Effector memory CD8-positive, alpha-beta T cell (primary cell): ENCODE results near the gene SSNA1.

ENCODE experiments used
- ATAC-seq: fragments of 150-1000 bp; cut with Tn5 transposase; replicated peaks from 2 replicates; pipeline ENCODE4 v1.10.0; 2021; ENCODE audit warnings: mild to moderate bottlenecking, moderate library complexity
- DNase-seq, 3 experiments: peaks; one replicate each; pipeline ENCODE4 v3.0.0; 2021
- H3K27ac Mint-ChIP-seq, 2 donors: one replicate each; pipeline ENCODE4 v1.8.0; 2022; ENCODE audit warnings: mild to moderate bottlenecking in 2 of 2, mixed read lengths in 2 of 2, moderate library complexity in 2 of 2
- H3K27me3 Mint-ChIP-seq, 2 donors: one replicate each; pipeline ENCODE4 v1.8.0; 2022; ENCODE audit warnings: mixed read lengths in 2 of 2
- H3K36me3 Mint-ChIP-seq: one replicate; pipeline ENCODE4 v1.8.0; 2022; ENCODE audit warnings: mild to moderate bottlenecking, moderate library complexity, mixed read lengths; ENCODE audit not compliant: insufficient read depth
- H3K4me1 Mint-ChIP-seq, 2 donors: one replicate each; pipeline ENCODE4 v1.8.0; 2022; ENCODE audit warnings: low read depth in 2 of 2, mixed read lengths in 2 of 2
- H3K4me3 Mint-ChIP-seq, 2 donors: one replicate each; pipeline ENCODE4 v1.8.0; 2022; ENCODE audit warnings: mild to moderate bottlenecking in 2 of 2, mixed read lengths in 2 of 2, moderate library complexity in 2 of 2
- H3K9me3 Mint-ChIP-seq, 2 donors: one replicate each; pipeline ENCODE4 v1.8.0; 2022; ENCODE audit warnings: mixed read lengths in 2 of 2

SSNA1 gene

DNA sequence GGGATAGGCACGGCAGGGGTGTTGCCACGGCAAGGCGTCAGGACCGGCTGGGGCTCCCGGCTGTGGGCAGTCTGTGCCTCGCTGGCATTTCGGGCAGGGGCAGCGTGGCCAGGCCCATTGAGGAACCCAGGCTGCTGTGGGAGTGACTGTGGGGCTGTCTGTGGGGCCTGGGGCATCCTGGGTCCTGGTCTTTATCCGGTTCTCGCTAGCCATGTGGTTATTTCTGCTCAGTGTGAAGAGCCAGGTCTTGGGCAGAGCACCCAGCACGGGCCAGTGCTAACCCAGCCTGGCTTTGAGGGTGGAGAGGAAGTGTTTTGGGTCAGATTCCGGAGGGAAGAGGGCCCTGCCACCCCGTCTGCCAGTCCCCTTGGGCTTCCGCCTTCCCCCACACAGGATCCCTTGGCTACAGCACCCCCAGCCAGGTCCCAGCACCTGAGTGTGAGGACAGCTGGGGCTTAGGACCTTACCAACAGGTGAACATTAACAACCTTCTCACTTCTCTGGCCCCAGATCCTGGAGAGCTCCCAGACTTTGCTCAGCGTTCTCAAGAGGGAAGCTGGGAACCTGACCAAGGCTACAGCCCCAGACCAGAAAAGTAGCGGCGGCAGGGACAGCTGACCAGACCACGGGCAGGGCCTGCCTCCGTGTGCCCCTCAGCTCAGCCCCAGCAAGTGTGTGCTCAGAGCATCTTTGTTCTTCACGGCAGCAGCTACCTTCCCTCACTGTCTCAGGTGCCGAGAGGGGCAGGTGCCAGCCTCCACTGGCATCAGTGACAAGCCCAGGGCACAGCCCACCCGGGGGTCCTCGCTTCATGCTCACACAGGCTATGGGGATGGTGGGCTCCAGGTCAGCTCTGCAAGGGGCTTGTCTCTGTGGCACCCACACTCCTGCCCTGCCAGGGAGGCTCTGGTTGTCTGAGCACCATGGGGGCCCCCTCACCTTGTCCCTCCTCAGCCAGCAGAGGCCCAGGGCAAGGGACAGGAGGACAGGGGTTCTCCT is 1.1 kb downstream of the SSNA1 start:
- ATAC-seq (no peak), DNase-seq (no peak)
- H3K4me1 Mint-ChIP-seq = peaks cover 30 to 33% of the 10 kb centered on the region in 2 donors
- H3K9me3 Mint-ChIP-seq = no peaks in the 10 kb centered on the region
- H3K27me3 Mint-ChIP-seq = no peaks in the 10 kb centered on the region
- H3K4me3 Mint-ChIP-seq = peak overlapping the region; percentile 91 to 92
- H3K27ac Mint-ChIP-seq = peak overlapping the region; percentile 82 to 95
- H3K36me3 Mint-ChIP-seq = peaks cover 37% of the 10 kb centered on the region

DNA sequence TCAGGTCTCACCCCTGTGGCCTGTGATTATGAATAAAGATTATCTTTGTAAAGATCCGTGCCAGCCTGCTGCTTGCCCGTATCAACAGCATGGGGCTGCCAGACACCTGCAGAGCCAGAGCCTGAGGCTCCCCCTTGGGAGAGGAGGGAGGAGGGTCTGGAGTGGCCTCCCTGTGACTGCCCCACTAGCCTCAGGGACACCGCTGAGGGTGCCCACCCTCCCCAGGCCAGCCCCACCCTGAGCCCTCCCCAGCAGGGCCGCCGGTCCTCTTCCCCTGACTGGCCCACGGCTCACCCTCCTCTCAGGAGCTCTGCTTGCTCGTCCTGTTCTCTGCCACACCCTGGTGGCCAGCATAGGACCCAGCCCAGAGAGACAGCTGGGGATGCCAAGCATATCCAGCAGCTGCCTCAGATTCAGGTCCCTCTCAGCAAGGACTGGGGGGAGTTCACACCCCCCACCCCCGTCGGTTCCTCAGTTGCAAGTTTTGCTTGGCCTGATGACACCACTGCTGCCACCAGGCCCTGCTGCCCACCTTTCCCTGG is 1.9 kb downstream of the SSNA1 start:
- peaks cover 34% of the 10 kb centered on the region for H3K36me3 Mint-ChIP-seq
- peak overlapping the region; percentile 91 to 92 for H3K4me3 Mint-ChIP-seq
- DNase-seq (no peak), ATAC-seq (no peak)
- H3K9me3 Mint-ChIP-seq = no peaks in the 10 kb centered on the region
- H3K4me1 Mint-ChIP-seq = peaks cover 29 to 31% of the 10 kb centered on the region in 2 donors
- H3K27me3 Mint-ChIP-seq = no peaks in the 10 kb centered on the region
- peak overlapping the region; percentile 86 to 95 for H3K27ac Mint-ChIP-seq

DNA sequence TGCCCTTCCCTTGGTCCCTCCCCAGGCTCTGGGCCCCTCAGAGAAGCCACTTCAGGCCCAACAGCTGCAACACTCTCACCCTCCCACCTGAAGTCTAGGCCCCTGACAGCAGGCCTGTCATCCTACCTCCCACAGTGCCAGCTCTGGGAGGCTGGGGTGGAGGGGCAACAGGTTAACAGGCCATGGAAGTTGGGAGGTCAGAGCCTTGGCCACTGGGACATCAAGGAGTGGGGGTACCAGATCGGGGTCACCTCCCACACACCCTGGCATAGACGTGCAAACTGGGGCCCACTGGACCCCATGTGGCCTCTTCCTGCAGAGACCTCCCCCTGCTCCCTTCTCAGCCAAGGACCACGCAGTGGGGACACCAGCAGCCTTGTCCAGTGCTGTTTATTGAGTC is 2.8 kb downstream of the SSNA1 start:
- Mint-ChIP-seq H3K27me3 (no peaks in the 10 kb centered on the region), H3K27ac (peak overlapping the region; percentile 86 to 95), H3K36me3 (peaks cover 34% of the 10 kb centered on the region), H3K4me1 (peaks cover 29% of the 10 kb centered on the region in 2 donors), H3K9me3 (no peaks in the 10 kb centered on the region), H3K4me3 (peak overlapping the region in 1 of 2 donors; percentile 51)
- DNase-seq (no peak), ATAC-seq (no peak)

DNA sequence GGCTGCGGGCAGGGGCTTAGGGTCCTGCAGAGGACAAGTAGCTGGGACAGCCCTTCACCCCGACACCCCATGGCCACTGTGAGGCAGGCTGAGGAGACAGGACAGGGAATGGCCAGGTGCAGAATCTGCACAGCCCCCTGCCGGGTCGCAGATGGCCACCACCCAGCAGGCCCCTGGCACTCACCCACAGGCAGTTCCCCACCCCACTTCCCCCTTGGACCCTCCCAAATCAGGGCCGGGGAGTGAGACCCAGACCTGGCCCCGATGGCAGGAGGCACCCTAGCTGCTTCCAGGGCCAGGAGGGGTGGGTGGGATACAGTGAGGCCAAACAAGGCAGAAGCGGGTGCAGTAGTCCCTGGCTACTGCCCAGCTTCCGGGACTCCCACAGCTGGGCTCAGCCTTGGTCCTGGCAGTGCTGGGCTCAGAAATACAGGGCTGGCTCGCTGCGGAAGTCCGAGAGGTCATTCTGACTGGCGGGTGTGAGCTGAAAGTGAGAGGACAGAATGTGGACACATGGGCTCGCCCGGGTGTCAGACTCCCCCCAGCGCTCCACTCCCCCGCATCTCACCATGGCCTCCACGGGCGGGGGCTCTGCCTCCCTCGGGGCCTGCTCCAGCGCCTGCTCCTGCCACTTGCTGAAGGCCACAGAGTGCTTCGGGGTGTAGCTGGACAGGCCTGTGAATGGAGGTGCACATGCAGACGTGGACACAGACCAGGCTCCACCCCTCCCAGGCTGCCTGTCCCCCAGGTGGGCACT is 3.4 kb downstream of the SSNA1 start:
- Mint-ChIP-seq H3K9me3 (no peaks in the 10 kb centered on the region), H3K36me3 (peaks cover 34% of the 10 kb centered on the region), H3K27me3 (no peaks in the 10 kb centered on the region), H3K4me3 (no peak overlapping the region), H3K4me1 (peaks cover 23 to 25% of the 10 kb centered on the region in 2 donors), H3K27ac (peak overlapping the region in 1 of 2 donors; percentile 95)
- ATAC-seq (no peak), DNase-seq (no peak)

DNA sequence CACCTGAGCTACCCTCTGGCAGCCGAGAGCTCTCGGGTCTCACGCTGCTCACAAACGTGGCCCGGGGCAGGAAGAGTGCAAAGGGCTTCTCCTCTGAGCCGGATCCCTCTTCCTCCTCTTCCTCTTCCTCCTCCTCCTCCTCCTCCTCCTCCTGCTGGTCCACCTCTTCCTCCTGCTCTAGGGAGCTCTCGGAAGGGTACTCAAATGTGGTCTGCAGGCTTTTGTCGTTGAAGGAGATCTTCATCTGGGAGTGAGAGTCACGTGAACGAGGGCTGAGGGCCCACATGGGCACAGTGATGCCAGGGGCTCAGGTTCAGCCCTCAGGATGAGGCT is 3.9 kb downstream of the SSNA1 start:
- Mint-ChIP-seq H3K9me3 (no peaks in the 10 kb centered on the region), H3K36me3 (peaks cover 30% of the 10 kb centered on the region), H3K27ac (no peak overlapping the region), H3K4me3 (no peak overlapping the region), H3K4me1 (peaks cover 19 to 23% of the 10 kb centered on the region in 2 donors), H3K27me3 (no peaks in the 10 kb centered on the region)
- no peak for DNase-seq
- no peak for ATAC-seq

DNA sequence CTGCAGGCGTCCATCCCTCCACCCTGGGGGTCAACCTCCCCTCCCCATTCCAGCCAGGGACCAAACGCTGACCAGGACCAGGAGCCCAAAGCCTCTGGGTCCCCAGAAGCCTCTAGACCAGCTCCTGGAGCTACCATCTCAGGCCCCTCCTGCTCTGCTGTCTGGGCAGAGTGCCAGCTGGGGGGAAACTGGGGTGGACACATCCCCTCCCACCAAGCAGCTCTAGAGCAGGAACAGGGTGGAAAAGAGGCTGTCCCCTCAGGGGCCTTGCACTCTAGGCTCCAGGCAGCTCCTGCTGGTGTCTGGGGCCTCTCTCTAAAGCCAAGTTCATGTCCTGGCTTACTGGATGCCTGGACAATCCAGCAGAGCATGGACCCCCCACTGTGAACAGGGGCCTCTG is 4.4 kb downstream of the SSNA1 start:
- no peaks in the 10 kb centered on the region for H3K9me3 Mint-ChIP-seq
- peaks cover 16 to 18% of the 10 kb centered on the region in 2 donors for H3K4me1 Mint-ChIP-seq
- DNase-seq = no peak
- H3K36me3 Mint-ChIP-seq = peaks cover 25% of the 10 kb centered on the region
- no peak overlapping the region for H3K4me3 Mint-ChIP-seq
- H3K27ac Mint-ChIP-seq = no peak overlapping the region
- ATAC-seq = no peak
- no peaks in the 10 kb centered on the region for H3K27me3 Mint-ChIP-seq

DNA sequence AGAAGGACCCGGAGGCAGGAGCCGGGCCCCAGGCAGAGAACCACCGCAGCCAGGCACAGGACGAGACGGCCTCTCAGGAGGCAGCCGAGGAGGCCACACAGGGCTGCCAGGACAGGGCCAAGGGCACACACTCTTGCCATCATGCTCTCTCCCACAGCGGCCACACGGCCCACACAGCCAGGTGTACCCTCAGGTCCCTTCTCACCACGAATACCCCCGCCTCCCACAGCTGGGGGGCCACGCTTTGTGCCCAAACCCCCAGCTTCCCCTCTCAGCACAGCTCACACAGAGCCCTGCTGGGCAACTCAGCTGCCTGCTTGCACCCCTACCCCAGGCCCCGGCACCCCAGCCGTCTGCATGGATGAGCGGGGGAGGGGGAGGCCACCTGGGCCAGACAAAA is 5.3 kb downstream of the SSNA1 start:
- Mint-ChIP-seq H3K9me3 (no peaks in the 10 kb centered on the region), H3K27me3 (no peaks in the 10 kb centered on the region), H3K4me1 (peaks cover 16% of the 10 kb centered on the region in 2 donors), H3K4me3 (no peak overlapping the region), H3K36me3 (peaks cover 18% of the 10 kb centered on the region), H3K27ac (no peak overlapping the region)
- ATAC-seq (no peak), DNase-seq (no peak)

DNA sequence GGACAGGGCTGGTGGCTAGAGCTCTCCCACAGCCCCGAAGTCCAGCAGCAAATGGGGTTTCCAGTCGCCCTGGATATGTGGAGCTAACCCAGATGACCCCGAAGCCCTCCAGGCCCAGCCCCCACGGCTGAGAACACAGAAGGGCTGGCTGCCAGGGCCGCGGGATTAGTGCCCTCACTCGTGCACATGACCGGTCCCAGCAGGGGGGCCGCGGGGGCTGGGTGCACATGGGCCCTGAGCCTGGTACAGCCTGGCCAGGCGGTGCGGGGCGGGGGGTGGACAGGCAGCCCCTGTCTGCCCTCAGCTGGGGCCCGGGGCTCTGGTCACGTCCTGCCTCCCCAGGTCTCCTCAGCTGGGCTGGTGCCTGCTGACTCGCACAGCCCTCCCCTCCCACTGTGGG is 5.9 kb downstream of the SSNA1 start:
- Mint-ChIP-seq H3K4me1 (peaks cover 11% of the 10 kb centered on the region in 2 donors), H3K27ac (no peak overlapping the region), H3K9me3 (no peaks in the 10 kb centered on the region), H3K27me3 (no peaks in the 10 kb centered on the region), H3K36me3 (peaks cover 16% of the 10 kb centered on the region), H3K4me3 (no peak overlapping the region)
- ATAC-seq = no peak
- no peak for DNase-seq

DNA sequence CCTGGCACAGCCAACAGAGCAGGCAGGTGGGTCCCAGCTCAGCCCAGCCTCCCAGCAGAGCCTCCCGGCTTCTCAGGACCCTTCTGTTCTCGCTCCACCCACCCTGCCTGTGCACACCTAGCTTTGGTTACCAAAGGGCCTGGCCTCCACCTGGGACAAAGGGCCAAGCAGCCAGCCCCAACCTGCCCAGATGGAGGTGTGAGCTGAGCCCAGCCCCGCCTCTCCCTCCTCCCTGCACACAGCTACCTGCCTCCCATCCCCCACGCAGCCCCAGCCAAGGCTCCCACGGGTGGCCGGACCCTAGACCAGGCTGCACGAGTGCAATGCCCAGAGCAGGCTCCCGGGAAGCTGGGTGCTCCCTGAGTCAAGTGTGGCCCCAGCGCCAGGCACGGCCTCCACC is 6.4 kb downstream of the SSNA1 start:
- ATAC-seq (no peak), DNase-seq (no peak)
- Mint-ChIP-seq H3K27me3 (no peaks in the 10 kb centered on the region), H3K36me3 (peaks cover 16% of the 10 kb centered on the region), H3K27ac (no peak overlapping the region), H3K9me3 (no peaks in the 10 kb centered on the region), H3K4me3 (no peak overlapping the region), H3K4me1 (peaks cover 9% of the 10 kb centered on the region in 2 donors)

DNA sequence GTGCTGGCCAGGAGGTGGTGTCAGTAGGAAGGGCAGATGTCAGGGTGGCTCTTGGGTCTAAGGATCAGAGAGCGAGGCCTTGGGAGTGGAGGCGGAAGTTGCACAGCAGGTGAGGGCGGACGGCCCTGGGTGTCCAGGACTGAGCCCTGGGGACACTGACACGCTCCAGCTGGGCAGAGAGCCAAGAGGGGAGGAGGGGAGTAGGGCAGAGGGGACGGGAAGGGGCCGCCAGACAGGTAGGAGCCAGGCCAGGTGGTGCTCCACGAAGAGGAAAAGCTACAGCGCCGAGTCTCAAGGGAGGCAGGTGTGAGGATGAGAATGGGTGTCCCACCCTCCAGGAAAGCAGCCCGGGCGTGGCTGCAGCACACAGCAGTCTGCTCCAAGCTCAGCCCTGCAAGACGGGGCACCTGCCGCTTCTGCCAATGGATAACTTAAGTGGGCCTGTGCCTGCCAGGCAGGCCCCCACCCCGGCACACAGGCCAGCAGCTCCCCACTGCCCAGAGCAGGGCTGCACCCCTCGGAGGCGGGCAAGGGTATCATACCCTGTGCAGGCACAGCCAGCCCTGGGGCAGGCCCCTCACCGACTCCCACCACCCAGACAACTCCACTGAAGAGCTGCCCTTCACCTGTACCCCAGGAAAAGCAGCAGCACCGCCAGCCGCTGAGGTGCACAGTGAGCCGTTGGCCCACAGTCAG is 7.2 kb downstream of the SSNA1 start:
- H3K27me3 Mint-ChIP-seq = no peaks in the 10 kb centered on the region

DNA sequence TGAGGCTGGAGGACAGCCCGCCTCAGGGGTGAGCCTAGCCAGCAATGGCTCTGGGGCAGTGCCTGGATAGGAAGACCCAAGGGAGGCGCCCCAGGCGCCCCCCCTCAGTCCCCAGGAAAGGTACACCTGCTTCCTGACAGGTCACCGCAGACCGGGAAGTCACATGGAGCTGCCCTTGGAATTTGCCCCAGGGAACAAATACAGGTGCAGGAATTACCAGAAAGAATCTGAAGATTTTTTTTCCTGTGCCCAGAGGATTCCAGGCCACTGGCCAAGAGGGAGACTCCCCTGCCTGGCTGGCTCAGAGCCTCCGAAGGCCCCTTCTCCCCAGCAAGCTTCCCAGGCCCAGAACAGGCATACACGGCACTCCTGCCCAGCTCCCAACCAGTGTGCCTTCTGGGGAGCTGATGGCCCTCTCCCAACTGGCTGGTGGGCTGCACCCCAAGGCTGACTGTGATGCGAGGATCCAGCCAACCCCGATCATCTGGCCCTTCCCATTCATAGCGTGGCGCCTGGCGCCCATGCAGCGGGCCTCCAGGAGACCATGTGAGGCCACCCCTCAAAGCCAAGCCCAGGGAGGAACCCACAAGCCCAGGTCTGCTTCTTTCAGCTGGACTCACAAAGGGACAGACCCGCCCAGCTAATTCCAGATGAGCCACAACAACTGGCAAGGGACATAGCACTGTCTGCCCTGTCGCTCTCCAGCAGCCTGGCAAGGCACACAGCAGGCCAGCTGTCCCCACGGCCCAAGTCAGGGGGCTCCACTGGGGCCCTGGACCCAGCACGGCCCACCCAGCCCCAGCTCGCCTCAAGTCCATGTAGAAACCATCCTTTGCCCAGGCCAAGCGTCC is 9.8 kb downstream of the SSNA1 start:
- H3K27ac Mint-ChIP-seq = no peak overlapping the region
- H3K4me1 Mint-ChIP-seq = peaks cover 8 to 14% of the 10 kb centered on the region in 2 donors
- H3K4me3 Mint-ChIP-seq = no peak overlapping the region
- DNase-seq (no peak), ATAC-seq (no peak)
- H3K9me3 Mint-ChIP-seq = no peaks in the 10 kb centered on the region
- H3K36me3 Mint-ChIP-seq = peaks cover 8% of the 10 kb centered on the region
- H3K27me3 Mint-ChIP-seq = no peaks in the 10 kb centered on the region

More for the DNA sequence above, 7.2 kb downstream of the SSNA1 start:
- ATAC-seq (no peak), DNase-seq (no peak)
- peaks cover 6% of the 10 kb centered on the region in 2 donors for H3K4me1 Mint-ChIP-seq
- H3K36me3 Mint-ChIP-seq = peaks cover 13% of the 10 kb centered on the region
- no peak overlapping the region for H3K4me3 Mint-ChIP-seq
- no peak overlapping the region for H3K27ac Mint-ChIP-seq
- H3K9me3 Mint-ChIP-seq = no peaks in the 10 kb centered on the region

DNA sequence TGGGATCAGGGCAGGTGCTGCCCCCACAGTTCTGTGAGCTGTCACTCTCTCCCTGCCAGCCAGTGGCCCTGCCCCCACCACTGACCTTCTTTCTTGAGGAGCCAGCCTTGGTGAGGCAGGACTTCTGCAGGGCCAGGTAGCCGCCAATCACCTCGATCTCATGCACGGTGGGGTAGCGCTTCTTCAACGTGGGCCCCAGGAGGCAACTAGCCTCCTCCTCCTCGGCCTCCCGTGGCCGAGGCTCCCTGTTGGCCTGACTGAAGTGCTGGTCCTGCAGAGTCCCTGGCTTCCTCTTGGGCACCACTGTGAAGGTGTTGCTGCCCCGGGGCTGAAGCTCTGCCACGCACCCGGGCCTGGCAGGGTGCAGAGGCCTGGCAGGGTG is 10.4 kb downstream of the SSNA1 start:
- Mint-ChIP-seq H3K4me3 (peak overlapping the region in 1 of 2 donors; percentile 85), H3K27ac (no peak overlapping the region), H3K27me3 (no peaks in the 10 kb centered on the region)

More for the DNA sequence above, 10.4 kb downstream of the SSNA1 start:
- no peak for ATAC-seq
- no peak for DNase-seq
- H3K9me3 Mint-ChIP-seq = no peaks in the 10 kb centered on the region
- H3K36me3 Mint-ChIP-seq = peaks cover 8% of the 10 kb centered on the region
- H3K4me1 Mint-ChIP-seq = peaks cover 8 to 14% of the 10 kb centered on the region in 2 donors
